ENCODE data around the gene FNIP1.
"Not testable (repeated sequence)": the region's sequence is repeated elsewhere in the genome, so short reads cannot be mapped to it uniquely, and the experiment has no call there.

- TF ChIP-seq FOXP4 (CRISPR knock-in tag; IDR thresholded peaks at IDR 0.05); ZNF776 (CRISPR knock-in tag; IDR thresholded peaks at IDR 0.05); ZBTB33 (CRISPR knock-in tag; IDR thresholded peaks at IDR 0.05); MAX (IDR thresholded peaks at IDR 0.05); REST (IDR thresholded peaks at IDR 0.05; ENCODE audit: borderline replicate concordance in 1 of 2, low read depth in 1 of 2, low read length in 2 of 2); ERF (CRISPR knock-in tag; IDR thresholded peaks at IDR 0.05); CTCF (CRISPR knock-in tag; IDR thresholded peaks at IDR 0.05); EZH2 (conservative IDR thresholded peaks at IDR 0.05; ENCODE audit: low read depth, low read length); JUND (CRISPR knock-in tag; IDR thresholded peaks at IDR 0.05); ZNF143 (CRISPR knock-in tag; IDR thresholded peaks at IDR 0.05); HNF4G (IDR thresholded peaks at IDR 0.05; ENCODE audit: borderline replicate concordance, low read depth, low read length); HNF4G (CRISPR knock-in tag; IDR thresholded peaks at IDR 0.05; ENCODE audit: borderline replicate concordance, low read depth): not testable (repeated sequence)
These were observed 118.5 kb downstream of the FNIP1 start for GRCh38 chr5:131678273-131678672.

Measured in HepG2 (cell line).